Activated T-helper 2 cell treated with anti-CD3 and anti-CD28 coated beads, Interferon-gamma antibody, Interleukin-2, Interleukin-4, amounts not matched to agents 10 μg/mL and 5 μg/mL and 100 μg/mL, durations not matched to agents 14 hours and 24 hours and 36 hours (primary cell): ENCODE measurements around the gene LYSET. TPM values are rescaled to one million over a fixed set of nuclear protein-coding genes. Genes with fewer than 3 reads are reported as not detected.
"Not testable (repeated sequence)": the region's sequence is repeated elsewhere in the genome, so short reads cannot be mapped to it uniquely, and the experiment has no call there.

ENCODE experiments used
- DNase-seq: peaks from one replicate; pipeline ENCODE4 v3.0.0; 2021; ENCODE audit warnings: low spot score
- H3K27ac Mint-ChIP-seq: one replicate; pipeline ENCODE4 v1.8.0; 2021; ENCODE audit warnings: mixed read lengths
- H3K27me3 Mint-ChIP-seq: one replicate; pipeline ENCODE4 v1.8.0; 2021; ENCODE audit warnings: low read depth, mixed read lengths
- H3K36me3 Mint-ChIP-seq: one replicate; pipeline ENCODE4 v1.8.0; 2021; ENCODE audit warnings: low read depth, mixed read lengths
- H3K4me1 Mint-ChIP-seq: one replicate; pipeline ENCODE4 v1.8.0; 2021; ENCODE audit warnings: low read depth, mixed read lengths
- H3K4me3 Mint-ChIP-seq: one replicate; pipeline ENCODE4 v1.8.0; 2021; ENCODE audit warnings: low read depth, mild to moderate bottlenecking, moderate library complexity, mixed read lengths
- H3K9me3 Mint-ChIP-seq: one replicate; pipeline ENCODE4 v1.8.0; 2021; ENCODE audit warnings: mixed read lengths
- intact Hi-C: fragments of 100-400 bp; cut with micrococcal nuclease; formaldehyde crosslinking; loops from one replicate; pipeline ENCODE4 v1.15.1; 2023
- total RNA-seq: library from RNA; stranded (reverse); gene quantifications from 2 replicates; pipeline ENCODE4 v1.2.3, GENCODE V29; 2022

The LYSET gene
- total RNA-seq, 1 donor from 2014 or later = 13.4 TPM

DNA sequence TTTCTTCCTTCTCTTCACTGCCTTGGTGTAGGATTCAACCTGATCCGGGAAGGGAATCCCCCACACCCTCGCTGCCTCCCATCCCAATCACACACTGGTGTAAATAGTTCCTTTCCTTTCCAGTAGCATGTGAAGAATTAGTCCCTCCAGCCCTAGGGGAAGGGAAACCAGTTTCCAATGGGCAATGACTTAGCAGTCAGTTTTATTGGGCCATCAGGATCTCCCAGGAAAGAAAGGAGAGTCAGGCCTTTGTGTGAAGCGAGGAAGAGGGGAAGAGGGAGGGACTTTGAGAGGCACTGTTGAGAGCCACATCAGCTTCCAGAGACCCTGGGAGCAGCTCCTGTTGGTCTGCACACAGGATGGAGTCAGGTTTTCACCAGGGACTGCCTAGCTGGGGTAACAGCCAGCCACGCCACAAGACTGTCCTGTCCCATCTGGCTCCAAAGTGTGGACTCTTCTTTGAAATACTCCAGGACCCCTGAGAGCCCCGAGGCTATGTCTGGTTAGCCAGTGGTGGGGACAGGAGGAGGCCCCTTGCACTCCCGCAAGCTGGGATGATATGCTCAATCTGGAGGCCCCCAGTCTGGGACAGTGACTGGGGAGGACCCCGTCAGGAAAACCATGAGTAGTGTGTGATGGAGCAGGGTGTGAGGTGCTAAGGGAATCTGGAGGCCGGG, 28.3 kb upstream of the LYSET start:
- H3K4me3 Mint-ChIP-seq = no peak overlapping the region
- no peaks in the 10 kb centered on the region for H3K9me3 Mint-ChIP-seq
- no peak for DNase-seq
- H3K36me3 Mint-ChIP-seq = no peaks in the 10 kb centered on the region
- intact Hi-C loops = no loop called here
- H3K4me1 Mint-ChIP-seq = no peaks in the 10 kb centered on the region
- H3K27ac Mint-ChIP-seq = no peak overlapping the region
- no peaks in the 10 kb centered on the region for H3K27me3 Mint-ChIP-seq

DNA sequence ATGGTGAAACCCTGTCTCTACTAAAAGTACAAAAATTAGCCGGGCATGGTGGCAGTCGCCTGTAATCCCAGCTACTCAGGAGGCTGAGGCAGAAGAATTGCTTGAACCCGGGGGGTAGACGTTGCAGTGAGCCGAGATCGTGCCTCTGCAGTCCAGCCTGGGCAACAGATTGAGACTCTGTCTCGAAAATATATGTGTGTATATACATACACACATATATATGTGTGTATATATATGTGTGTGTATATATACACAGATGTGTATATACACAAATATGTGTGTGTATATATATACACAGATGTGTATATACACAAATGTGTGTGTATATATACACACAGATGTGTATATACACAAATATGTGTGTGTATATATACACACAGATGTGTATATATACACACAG, 26.8 kb upstream of the LYSET start:
- H3K9me3 Mint-ChIP-seq, DNase-seq, intact Hi-C loops, H3K27me3 Mint-ChIP-seq, H3K4me3 Mint-ChIP-seq, H3K36me3 Mint-ChIP-seq, H3K27ac Mint-ChIP-seq, H3K4me1 Mint-ChIP-seq: not testable (repeated sequence)

DNA sequence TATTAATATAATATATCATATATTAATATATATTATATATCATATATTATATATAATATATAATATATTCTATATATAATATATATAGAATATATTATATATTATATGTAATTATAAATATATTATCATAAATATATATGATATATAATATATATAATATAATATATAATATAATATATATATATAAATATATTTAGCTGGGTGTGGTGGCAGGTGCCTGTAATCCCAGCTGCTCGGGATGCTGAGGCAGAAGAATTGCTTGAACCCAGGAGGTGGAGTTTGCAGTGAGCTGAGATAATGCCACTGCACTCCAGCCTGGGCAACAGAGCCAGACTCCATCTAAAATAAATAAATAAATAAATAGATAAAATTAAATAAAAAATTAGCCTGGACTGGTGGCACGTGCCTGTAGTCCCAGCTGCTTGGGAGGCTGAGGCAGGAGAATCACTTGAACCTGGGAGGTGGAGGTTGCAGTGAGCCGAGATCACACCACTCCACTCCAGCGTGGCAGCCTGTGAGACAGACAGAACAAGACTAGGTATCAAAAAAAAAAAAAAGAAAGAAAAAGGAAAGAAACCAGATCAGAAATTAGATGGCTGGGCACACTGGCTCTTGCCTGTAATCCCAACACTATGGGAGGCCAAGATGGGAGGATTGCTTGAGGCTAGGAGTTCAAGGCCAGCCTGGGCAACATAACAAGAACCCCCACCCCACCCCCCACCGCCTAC, 25.3 kb upstream of the LYSET start:
- H3K36me3 Mint-ChIP-seq, H3K4me1 Mint-ChIP-seq, H3K4me3 Mint-ChIP-seq, DNase-seq, H3K9me3 Mint-ChIP-seq, H3K27ac Mint-ChIP-seq, intact Hi-C loops, H3K27me3 Mint-ChIP-seq: not testable (repeated sequence)

DNA sequence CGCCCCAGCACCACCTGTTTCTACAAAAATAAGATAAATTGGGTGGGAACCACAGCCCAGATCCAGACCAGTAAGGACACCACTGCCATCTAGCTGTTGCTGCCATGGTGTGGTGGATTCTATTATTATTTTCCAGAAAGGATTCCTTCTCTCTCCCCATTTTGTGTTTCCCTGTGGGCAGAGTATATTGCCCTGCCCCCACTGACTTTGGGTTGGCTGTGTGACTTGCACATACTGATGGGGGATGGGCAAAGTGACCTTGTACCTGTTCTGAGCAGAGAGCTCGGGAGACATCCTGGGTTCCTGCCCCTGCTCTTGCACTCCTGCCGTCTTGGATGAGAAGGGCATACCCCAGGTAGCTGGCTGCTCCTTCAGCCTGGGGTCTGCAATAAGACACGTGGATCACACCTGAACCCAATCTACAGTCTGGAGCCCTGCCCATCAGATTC, 24.7 kb upstream of the LYSET start:
- no peak for DNase-seq

DNA sequence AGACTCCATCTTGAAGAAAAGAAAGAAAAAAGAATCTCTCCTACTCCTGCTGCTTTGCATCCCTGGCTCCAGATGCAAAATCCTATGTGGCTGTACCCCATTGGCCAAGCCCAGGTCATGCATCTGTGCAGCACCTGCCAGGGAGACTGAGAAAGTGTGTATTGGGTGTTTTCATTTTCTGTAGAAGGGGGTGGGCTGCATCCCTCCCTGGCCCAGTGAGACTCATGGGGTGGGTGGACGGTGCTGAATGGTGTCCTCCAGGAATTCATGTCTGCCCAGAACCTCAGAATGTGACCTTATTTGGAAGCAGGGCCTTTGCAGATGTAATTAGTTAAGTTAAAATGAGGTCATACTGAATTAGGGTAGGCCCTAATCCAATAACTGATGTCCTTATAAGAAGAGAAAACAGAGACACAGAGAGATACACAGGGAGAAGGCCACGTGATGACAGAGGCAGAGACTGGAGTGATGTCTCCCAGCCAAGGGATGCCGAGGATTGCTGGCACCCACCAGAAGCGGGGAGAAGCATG, 23.6 kb upstream of the LYSET start:
- no peaks in the 10 kb centered on the region for H3K9me3 Mint-ChIP-seq
- no peaks in the 10 kb centered on the region for H3K36me3 Mint-ChIP-seq
- no peak for DNase-seq
- intact Hi-C loops = no loop called here
- no peaks in the 10 kb centered on the region for H3K27me3 Mint-ChIP-seq
- no peak overlapping the region for H3K27ac Mint-ChIP-seq
- H3K4me3 Mint-ChIP-seq = no peak overlapping the region
- no peaks in the 10 kb centered on the region for H3K4me1 Mint-ChIP-seq

More for the DNA sequence above, 24.7 kb upstream of the LYSET start:
- no peaks in the 10 kb centered on the region for H3K4me1 Mint-ChIP-seq
- no peak overlapping the region for H3K27ac Mint-ChIP-seq
- no peaks in the 10 kb centered on the region for H3K9me3 Mint-ChIP-seq
- intact Hi-C loops = no loop called here
- no peaks in the 10 kb centered on the region for H3K27me3 Mint-ChIP-seq
- no peaks in the 10 kb centered on the region for H3K36me3 Mint-ChIP-seq
- H3K4me3 Mint-ChIP-seq = no peak overlapping the region

DNA sequence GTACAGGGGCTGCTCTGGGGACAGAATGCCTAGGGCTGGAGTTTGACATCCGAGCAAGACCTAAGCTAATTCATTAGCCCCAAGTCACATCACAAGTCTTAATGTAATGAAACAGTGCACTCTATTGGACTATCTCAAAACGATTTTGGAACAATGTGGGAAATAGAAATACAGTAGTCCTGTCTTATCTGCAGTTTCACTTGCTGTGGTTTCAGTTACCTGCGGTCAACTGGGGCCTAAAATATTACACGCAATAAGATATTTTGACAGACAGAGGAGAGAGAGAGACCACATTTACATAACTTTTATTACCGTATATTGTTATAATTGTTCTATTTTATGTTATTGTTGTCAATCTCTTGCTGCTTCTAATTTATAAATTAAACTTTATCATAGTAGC, 21.6 kb upstream of the LYSET start:
- Mint-ChIP-seq H3K36me3 (no peaks in the 10 kb centered on the region), H3K9me3 (no peaks in the 10 kb centered on the region), H3K27me3 (no peaks in the 10 kb centered on the region), H3K4me1 (no peaks in the 10 kb centered on the region), H3K4me3 (no peak overlapping the region), H3K27ac (no peak overlapping the region)
- DNase-seq = no peak
- intact Hi-C loops = no loop called here

DNA sequence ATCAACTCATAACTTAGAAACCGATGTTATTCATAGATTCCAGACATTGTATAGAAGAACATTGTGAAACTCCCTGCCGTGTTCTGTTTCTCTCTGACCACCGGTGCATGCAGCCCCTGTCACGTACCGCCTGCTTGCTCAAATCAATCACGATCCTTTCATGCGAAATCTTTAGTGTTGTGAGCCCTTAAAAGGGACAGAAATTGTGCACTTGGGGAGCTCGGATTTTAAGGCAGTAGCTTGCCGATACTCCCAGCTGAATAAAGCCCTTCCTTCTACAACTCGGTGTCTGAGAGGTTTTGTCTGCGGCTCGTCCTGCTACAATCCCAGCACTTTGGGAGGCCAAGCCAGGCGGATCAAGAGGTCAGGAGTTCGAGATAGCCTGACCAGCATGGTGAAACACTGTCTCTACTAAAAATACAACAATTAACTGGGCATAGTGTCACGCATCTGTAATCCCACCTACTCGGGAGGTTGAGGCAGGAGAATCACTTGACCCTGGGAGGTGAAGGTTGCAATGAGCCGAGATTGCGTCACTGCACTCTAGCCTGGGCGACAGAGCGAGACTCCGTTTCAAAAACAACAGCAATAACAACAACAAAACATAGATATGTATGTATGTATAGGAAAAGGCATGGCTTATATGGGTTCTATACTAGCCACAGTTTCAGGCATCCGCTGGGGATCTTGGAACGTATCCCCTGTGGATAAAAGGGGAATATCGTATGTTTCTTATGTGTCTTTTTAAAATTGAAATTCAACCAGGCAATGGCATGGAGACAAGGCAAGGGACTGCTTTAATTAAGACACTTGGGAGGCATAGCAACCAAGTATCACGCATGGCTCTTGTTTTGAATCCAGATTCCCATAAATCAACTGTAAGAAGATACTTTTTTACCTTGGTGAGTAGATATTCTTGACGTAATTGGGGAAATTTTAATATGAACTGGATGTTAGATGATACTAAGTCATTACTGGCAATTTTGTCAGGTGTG, 19.5 kb upstream of the LYSET start:
- DNase-seq, H3K4me3 Mint-ChIP-seq, H3K27me3 Mint-ChIP-seq, H3K27ac Mint-ChIP-seq, H3K4me1 Mint-ChIP-seq, H3K36me3 Mint-ChIP-seq, intact Hi-C loops, H3K9me3 Mint-ChIP-seq: not testable (repeated sequence)

DNA sequence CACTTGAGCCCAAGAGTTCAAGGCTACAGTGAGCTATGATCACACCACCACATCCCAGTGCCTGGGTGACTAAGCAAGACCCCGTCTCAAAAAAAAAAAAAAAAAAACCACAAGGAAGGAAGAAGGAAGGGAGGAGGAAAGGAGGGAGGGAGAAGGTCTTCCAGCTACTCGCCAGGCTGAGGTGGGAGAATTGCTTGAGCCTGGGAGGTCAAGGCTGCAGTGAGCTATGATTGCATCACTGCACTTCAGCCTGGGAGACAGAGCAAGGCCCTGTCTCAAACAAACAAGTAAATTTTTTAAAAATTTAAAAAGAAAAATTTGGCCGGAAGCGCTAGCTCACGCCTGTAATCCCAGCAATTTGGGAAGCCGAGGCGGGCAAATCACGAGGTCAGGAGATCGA, 16.5 kb upstream of the LYSET start:
- H3K4me1 Mint-ChIP-seq, H3K27ac Mint-ChIP-seq, DNase-seq, H3K4me3 Mint-ChIP-seq, H3K27me3 Mint-ChIP-seq, intact Hi-C loops, H3K36me3 Mint-ChIP-seq, H3K9me3 Mint-ChIP-seq: not testable (repeated sequence)

DNA sequence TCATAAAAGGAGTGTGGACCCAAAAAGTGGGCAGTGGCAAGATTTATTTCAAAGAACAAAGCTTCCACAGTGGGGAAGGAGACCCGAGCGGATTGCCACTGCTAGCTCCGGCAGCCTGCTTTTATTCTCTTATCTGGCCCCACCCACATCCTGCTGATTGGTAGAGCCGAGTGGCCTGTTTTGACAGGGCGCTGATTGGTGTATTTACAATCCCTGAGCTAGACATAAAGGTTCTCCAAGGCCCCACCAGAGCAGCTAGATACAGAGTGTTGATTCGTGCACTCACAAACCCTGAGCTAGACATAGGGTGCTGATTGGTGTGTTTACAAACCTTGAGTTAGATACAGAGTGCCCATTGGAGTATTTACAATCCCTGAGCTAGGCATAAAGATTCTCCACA, 15.5 kb upstream of the LYSET start:
- H3K27me3 Mint-ChIP-seq, intact Hi-C loops, H3K4me1 Mint-ChIP-seq, H3K9me3 Mint-ChIP-seq, DNase-seq, H3K4me3 Mint-ChIP-seq, H3K27ac Mint-ChIP-seq, H3K36me3 Mint-ChIP-seq: not testable (repeated sequence)

DNA sequence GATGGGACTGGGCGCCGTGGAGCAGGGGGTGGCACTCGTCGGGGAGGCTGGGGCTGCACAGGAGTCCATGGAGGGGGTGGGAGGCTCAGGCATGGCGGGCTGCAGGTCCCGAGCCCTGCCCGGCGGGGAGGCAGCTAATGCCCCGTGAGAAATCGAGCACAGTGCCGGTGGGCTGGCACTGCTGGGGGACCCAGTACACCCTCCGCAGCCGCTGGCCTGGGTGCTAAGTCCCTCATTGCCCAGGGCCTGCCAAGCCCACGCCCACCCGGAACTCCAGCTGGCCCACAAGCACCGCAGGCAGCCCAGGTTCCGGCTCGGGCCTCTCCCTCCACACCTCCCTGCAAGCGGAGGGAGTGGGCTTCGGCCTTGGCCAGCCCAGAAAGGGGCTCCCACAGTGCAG, 15.0 kb upstream of the LYSET start:
- H3K9me3 Mint-ChIP-seq, H3K27me3 Mint-ChIP-seq, H3K4me3 Mint-ChIP-seq, DNase-seq, H3K27ac Mint-ChIP-seq, H3K4me1 Mint-ChIP-seq, intact Hi-C loops, H3K36me3 Mint-ChIP-seq: not testable (repeated sequence)

DNA sequence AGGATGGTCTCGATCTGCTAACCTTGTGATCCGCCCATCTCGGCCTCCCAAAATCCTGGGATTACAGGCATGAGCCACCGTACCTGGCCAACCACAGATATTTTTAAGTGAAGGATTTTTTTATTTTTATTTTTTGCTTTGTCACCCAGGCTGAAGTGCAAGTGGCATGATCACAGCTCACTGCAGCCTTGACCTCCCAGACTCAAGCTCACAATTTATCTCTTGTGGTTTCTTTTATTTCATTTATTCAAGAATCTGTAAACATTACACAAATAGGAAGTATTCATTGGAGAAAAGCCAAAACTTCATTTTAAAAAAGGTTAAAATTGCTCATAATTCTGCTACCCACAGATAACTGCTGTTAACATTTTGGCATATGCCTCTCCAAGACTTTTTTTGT, 13.7 kb upstream of the LYSET start:
- H3K4me3 Mint-ChIP-seq = no peak overlapping the region
- H3K36me3 Mint-ChIP-seq = no peaks in the 10 kb centered on the region
- H3K27ac Mint-ChIP-seq = no peak overlapping the region
- H3K27me3 Mint-ChIP-seq = peaks cover 3% of the 10 kb centered on the region
- H3K4me1 Mint-ChIP-seq = peaks cover 5% of the 10 kb centered on the region
- intact Hi-C loops = no loop called here
- DNase-seq = no peak
- H3K9me3 Mint-ChIP-seq = no peaks in the 10 kb centered on the region

DNA sequence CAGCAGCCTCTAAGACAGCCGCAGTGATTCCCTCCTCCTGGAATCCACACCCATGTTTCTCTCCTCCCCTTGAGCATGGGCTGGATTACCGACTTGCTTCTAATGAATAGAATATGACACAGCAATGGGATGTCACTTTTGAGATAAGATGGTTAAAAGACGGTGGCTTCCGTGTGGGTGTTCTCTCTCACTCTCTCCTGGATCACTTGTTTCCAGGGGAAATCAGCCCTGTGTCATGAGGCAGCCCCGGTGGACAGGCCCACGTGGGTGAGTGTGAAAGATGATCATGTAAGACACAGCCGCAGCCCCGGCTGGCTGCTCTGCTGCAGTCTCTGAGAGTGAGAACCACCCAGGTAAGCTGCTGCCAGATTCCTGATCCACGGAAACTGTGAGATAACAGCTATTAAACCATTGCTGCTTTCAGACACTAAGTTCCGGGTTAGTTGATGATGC, 11.1 kb upstream of the LYSET start:
- H3K27ac Mint-ChIP-seq = no peak overlapping the region
- H3K4me1 Mint-ChIP-seq = peaks cover 5% of the 10 kb centered on the region
- no peak overlapping the region for H3K4me3 Mint-ChIP-seq
- H3K9me3 Mint-ChIP-seq = no peaks in the 10 kb centered on the region
- DNase-seq = no peak
- intact Hi-C loops = no loop called here
- no peaks in the 10 kb centered on the region for H3K36me3 Mint-ChIP-seq
- peaks cover 3% of the 10 kb centered on the region for H3K27me3 Mint-ChIP-seq
